Measurements from ENCODE around the gene CACNA1A. TPM values are rescaled to one million over a fixed set of nuclear protein-coding genes. Genes with fewer than 3 reads are reported as not detected.

Gene CACNA1A
- total and polyA plus RNA-seq, 2 of the 13 experiments (the other 11 are each of a cell fraction or from before 2014, with no cell fraction given), result not detected

GRCh38 chr19:13195678-13196077 is 310.6 kb downstream of the CACNA1A start (continued):
- no peak for TF ChIP-seq CREBL2 (CRISPR knock-in tag; IDR thresholded peaks at IDR 0.05; ENCODE audit: borderline replicate concordance)
- TF ChIP-seq ATF4 (CRISPR knock-in tag; IDR thresholded peaks at IDR 0.05), result no peak
- no peak for TF ChIP-seq ZNF230 (CRISPR knock-in tag; IDR thresholded peaks at IDR 0.05)
- TF ChIP-seq MBD4 (IDR thresholded peaks at IDR 0.05; ENCODE audit: borderline replicate concordance, low read length), result no peak
- no peak for TF ChIP-seq TAF1 (CRISPR knock-in tag; IDR thresholded peaks at IDR 0.05)
- peak; percentile 99 for TF ChIP-seq ZNF18 (CRISPR knock-in tag; IDR thresholded peaks at IDR 0.05; ENCODE audit: insufficient replicate concordance)
- no peak for TF ChIP-seq RBM39 (IDR thresholded peaks at IDR 0.05; ENCODE audit: low read depth, low read length, poor library complexity, severe bottlenecking)
- TF ChIP-seq ZMYM4 (CRISPR knock-in tag; IDR thresholded peaks at IDR 0.05), result no peak
- no peak for TF ChIP-seq KLF6 (CRISPR knock-in tag; IDR thresholded peaks at IDR 0.05)
- no peak; the same call in 1 of the 2 replicates for TF ChIP-seq PATZ1 (CRISPR knock-in tag; IDR thresholded peaks at IDR 0.05)
- no peak; the same call in 1 of the 2 replicates for TF ChIP-seq GFI1 (CRISPR knock-in tag; IDR thresholded peaks at IDR 0.05; ENCODE audit: borderline replicate concordance)
- TF ChIP-seq FLYWCH1 (CRISPR knock-in tag; IDR thresholded peaks at IDR 0.05), result no peak
- TF ChIP-seq BHLHE40 (IDR thresholded peaks at IDR 0.05; ENCODE audit: low read length), result no peak
- TF ChIP-seq ZKSCAN5 (CRISPR knock-in tag; IDR thresholded peaks at IDR 0.05), result no peak
- no peak for TF ChIP-seq NFIB (CRISPR knock-in tag; IDR thresholded peaks at IDR 0.05; ENCODE audit: borderline replicate concordance)
- TF ChIP-seq KDM2A (CRISPR knock-in tag; IDR thresholded peaks at IDR 0.05; ENCODE audit: borderline replicate concordance, low read depth), result peak; percentile 50; the same call in 1 of the 2 replicates
- TF ChIP-seq TGIF2 (CRISPR knock-in tag; IDR thresholded peaks at IDR 0.05), result no peak

Data from HepG2 (cell line).